ENCODE data around the gene ALPG.
"Not testable (repeated sequence)": the region's sequence is repeated elsewhere in the genome, so short reads cannot be mapped to it uniquely, and the experiment has no call there.

ALPG gene

GRCh38 chr2:232400256-232401015 is 6.2 kb upstream of the ALPG start:
- H3K9me3 ChIP-seq (ENCODE audit: control insufficient read depth in 1 of 2, low read length in 2 of 2), result no peaks in the 10 kb centered on the region
- no peaks in the 10 kb centered on the region for H3K4me1 ChIP-seq (ENCODE audit: control insufficient read depth in 1 of 2, insufficient read depth in 2 of 2, low read length in 2 of 2)
- H3K27ac ChIP-seq (ENCODE audit: low read length), result no peak overlapping the region
- H3K36me3 ChIP-seq (ENCODE audit: control insufficient read depth in 1 of 2, insufficient read depth in 2 of 2, low read length in 2 of 2), result no peaks in the 10 kb centered on the region
- H3K27me3 ChIP-seq (ENCODE audit: low read depth, low read length), result no peaks in the 10 kb centered on the region
- H3K4me3 ChIP-seq (ENCODE audit: low read depth in 1 of 2, low read length in 2 of 2), result no peak overlapping the region

- H3K27me3 ChIP-seq (ENCODE audit: low read depth, low read length), result no peaks in the 10 kb centered on the region
- H3K9me3 ChIP-seq (ENCODE audit: control insufficient read depth in 1 of 2, low read length in 2 of 2), result no peaks in the 10 kb centered on the region
- H3K4me1 ChIP-seq (ENCODE audit: control insufficient read depth in 1 of 2, insufficient read depth in 2 of 2, low read length in 2 of 2), result no peaks in the 10 kb centered on the region
- no peaks in the 10 kb centered on the region for H3K36me3 ChIP-seq (ENCODE audit: control insufficient read depth in 1 of 2, insufficient read depth in 2 of 2, low read length in 2 of 2)
- no peak overlapping the region for H3K4me3 ChIP-seq (ENCODE audit: low read depth in 1 of 2, low read length in 2 of 2)
- H3K27ac ChIP-seq (ENCODE audit: low read length), result no peak overlapping the region
These were observed 4.1 kb upstream of the ALPG start for GRCh38 chr2:232402518-232402917.

- Histone ChIP-seq H3K27me3 (ENCODE audit: low read depth, low read length) (no peaks in the 10 kb centered on the region), H3K4me3 (ENCODE audit: low read depth in 1 of 2, low read length in 2 of 2) (no peak overlapping the region), H3K36me3 (ENCODE audit: control insufficient read depth in 1 of 2, insufficient read depth in 2 of 2, low read length in 2 of 2) (no peaks in the 10 kb centered on the region), H3K27ac (ENCODE audit: low read length) (no peak overlapping the region), H3K9me3 (ENCODE audit: control insufficient read depth in 1 of 2, low read length in 2 of 2) (no peaks in the 10 kb centered on the region), H3K4me1 (ENCODE audit: control insufficient read depth in 1 of 2, insufficient read depth in 2 of 2, low read length in 2 of 2) (no peaks in the 10 kb centered on the region)
These were observed 617 bp upstream of the ALPG start for GRCh38 chr2:232405943-232406510.

GRCh38 chr2:232407428-232408150 is 945 bp downstream of the ALPG start:
- H3K27me3 ChIP-seq (ENCODE audit: low read depth, low read length); H3K4me1 ChIP-seq (ENCODE audit: control insufficient read depth in 1 of 2, insufficient read depth in 2 of 2, low read length in 2 of 2); H3K36me3 ChIP-seq (ENCODE audit: control insufficient read depth in 1 of 2, insufficient read depth in 2 of 2, low read length in 2 of 2); H3K9me3 ChIP-seq (ENCODE audit: control insufficient read depth in 1 of 2, low read length in 2 of 2); H3K4me3 ChIP-seq (ENCODE audit: low read depth in 1 of 2, low read length in 2 of 2); H3K27ac ChIP-seq (ENCODE audit: low read length): not testable (repeated sequence)

- H3K4me1 ChIP-seq (ENCODE audit: control insufficient read depth in 1 of 2, insufficient read depth in 2 of 2, low read length in 2 of 2); H3K36me3 ChIP-seq (ENCODE audit: control insufficient read depth in 1 of 2, insufficient read depth in 2 of 2, low read length in 2 of 2); H3K27ac ChIP-seq (ENCODE audit: low read length); H3K4me3 ChIP-seq (ENCODE audit: low read depth in 1 of 2, low read length in 2 of 2); H3K9me3 ChIP-seq (ENCODE audit: control insufficient read depth in 1 of 2, low read length in 2 of 2); H3K27me3 ChIP-seq (ENCODE audit: low read depth, low read length): not testable (repeated sequence)
These were observed 1.6 kb downstream of the ALPG start for GRCh38 chr2:232408269-232408668.

GRCh38 chr2:232409617-232410016 is 3.0 kb downstream of the ALPG start:
- not testable (repeated sequence) for H3K9me3 ChIP-seq (ENCODE audit: control insufficient read depth in 1 of 2, low read length in 2 of 2); H3K27ac ChIP-seq (ENCODE audit: low read length); H3K4me1 ChIP-seq (ENCODE audit: control insufficient read depth in 1 of 2, insufficient read depth in 2 of 2, low read length in 2 of 2); H3K4me3 ChIP-seq (ENCODE audit: low read depth in 1 of 2, low read length in 2 of 2); H3K27me3 ChIP-seq (ENCODE audit: low read depth, low read length); H3K36me3 ChIP-seq (ENCODE audit: control insufficient read depth in 1 of 2, insufficient read depth in 2 of 2, low read length in 2 of 2)

GRCh38 chr2:232410238-232410900 is 3.7 kb downstream of the ALPG start:
- Histone ChIP-seq H3K27ac (ENCODE audit: low read length) (no peak overlapping the region), H3K27me3 (ENCODE audit: low read depth, low read length) (peaks cover 3% of the 10 kb centered on the region), H3K4me1 (ENCODE audit: control insufficient read depth in 1 of 2, insufficient read depth in 2 of 2, low read length in 2 of 2) (no peaks in the 10 kb centered on the region), H3K9me3 (ENCODE audit: control insufficient read depth in 1 of 2, low read length in 2 of 2) (no peaks in the 10 kb centered on the region), H3K4me3 (ENCODE audit: low read depth in 1 of 2, low read length in 2 of 2) (no peak overlapping the region), H3K36me3 (ENCODE audit: control insufficient read depth in 1 of 2, insufficient read depth in 2 of 2, low read length in 2 of 2) (no peaks in the 10 kb centered on the region)

GRCh38 chr2:232411901-232412629 is 5.4 kb downstream of the ALPG start:
- Histone ChIP-seq H3K36me3 (ENCODE audit: control insufficient read depth in 1 of 2, insufficient read depth in 2 of 2, low read length in 2 of 2) (no peaks in the 10 kb centered on the region), H3K4me1 (ENCODE audit: control insufficient read depth in 1 of 2, insufficient read depth in 2 of 2, low read length in 2 of 2) (no peaks in the 10 kb centered on the region), H3K27me3 (ENCODE audit: low read depth, low read length) (peaks cover 8% of the 10 kb centered on the region), H3K27ac (ENCODE audit: low read length) (no peak overlapping the region), H3K4me3 (ENCODE audit: low read depth in 1 of 2, low read length in 2 of 2) (no peak overlapping the region), H3K9me3 (ENCODE audit: control insufficient read depth in 1 of 2, low read length in 2 of 2) (no peaks in the 10 kb centered on the region)

GRCh38 chr2:232412986-232413385 is 6.3 kb downstream of the ALPG start:
- no peaks in the 10 kb centered on the region for H3K4me1 ChIP-seq (ENCODE audit: control insufficient read depth in 1 of 2, insufficient read depth in 2 of 2, low read length in 2 of 2)
- no peak overlapping the region for H3K27ac ChIP-seq (ENCODE audit: low read length)
- peaks cover 14% of the 10 kb centered on the region for H3K27me3 ChIP-seq (ENCODE audit: low read depth, low read length)
- no peak overlapping the region for H3K4me3 ChIP-seq (ENCODE audit: low read depth in 1 of 2, low read length in 2 of 2)
- H3K9me3 ChIP-seq (ENCODE audit: control insufficient read depth in 1 of 2, low read length in 2 of 2), result no peaks in the 10 kb centered on the region
- no peaks in the 10 kb centered on the region for H3K36me3 ChIP-seq (ENCODE audit: control insufficient read depth in 1 of 2, insufficient read depth in 2 of 2, low read length in 2 of 2)

- Histone ChIP-seq H3K4me3 (ENCODE audit: low read depth in 1 of 2, low read length in 2 of 2) (no peak overlapping the region), H3K4me1 (ENCODE audit: control insufficient read depth in 1 of 2, insufficient read depth in 2 of 2, low read length in 2 of 2) (peaks cover 0 to 21% of the 10 kb centered on the region in 2 donors), H3K9me3 (ENCODE audit: control insufficient read depth in 1 of 2, low read length in 2 of 2) (no peaks in the 10 kb centered on the region), H3K36me3 (ENCODE audit: control insufficient read depth in 1 of 2, insufficient read depth in 2 of 2, low read length in 2 of 2) (no peaks in the 10 kb centered on the region), H3K27me3 (ENCODE audit: low read depth, low read length) (peaks cover 30% of the 10 kb centered on the region), H3K27ac (ENCODE audit: low read length) (no peak overlapping the region)
These were observed 8.6 kb downstream of the ALPG start for GRCh38 chr2:232415138-232415690.

All from muscle layer of duodenum (tissue), 2 donors.